ENCODE measurements around the gene FGFRL1.

FGFRL1 gene

GRCh38 chr4:1023075-1023640 lies 11.7 kb downstream of the FGFRL1 start:
- no peaks in the 10 kb centered on the region for H3K9me3 ChIP-seq (ENCODE audit: control insufficient read depth, insufficient read depth, low read length)
- H3K4me3 ChIP-seq (ENCODE audit: low read depth, low read length), result no peak overlapping the region
- H3K4me1 ChIP-seq (ENCODE audit: control insufficient read depth, insufficient read depth, low read length), result peaks cover 3% of the 10 kb centered on the region; the same call in 1 of the 2 replicates
- peaks cover 17% of the 10 kb centered on the region for H3K36me3 ChIP-seq (ENCODE audit: control insufficient read depth, insufficient read depth, low read length)
- no peak overlapping the region for H3K9ac ChIP-seq (ENCODE audit: low read depth, low read length)
- no peak overlapping the region for H3K27ac ChIP-seq (ENCODE audit: low read depth, low read length)
- no peaks in the 10 kb centered on the region for H3K27me3 ChIP-seq (ENCODE audit: control insufficient read depth, insufficient read depth, low read length)

DNA sequence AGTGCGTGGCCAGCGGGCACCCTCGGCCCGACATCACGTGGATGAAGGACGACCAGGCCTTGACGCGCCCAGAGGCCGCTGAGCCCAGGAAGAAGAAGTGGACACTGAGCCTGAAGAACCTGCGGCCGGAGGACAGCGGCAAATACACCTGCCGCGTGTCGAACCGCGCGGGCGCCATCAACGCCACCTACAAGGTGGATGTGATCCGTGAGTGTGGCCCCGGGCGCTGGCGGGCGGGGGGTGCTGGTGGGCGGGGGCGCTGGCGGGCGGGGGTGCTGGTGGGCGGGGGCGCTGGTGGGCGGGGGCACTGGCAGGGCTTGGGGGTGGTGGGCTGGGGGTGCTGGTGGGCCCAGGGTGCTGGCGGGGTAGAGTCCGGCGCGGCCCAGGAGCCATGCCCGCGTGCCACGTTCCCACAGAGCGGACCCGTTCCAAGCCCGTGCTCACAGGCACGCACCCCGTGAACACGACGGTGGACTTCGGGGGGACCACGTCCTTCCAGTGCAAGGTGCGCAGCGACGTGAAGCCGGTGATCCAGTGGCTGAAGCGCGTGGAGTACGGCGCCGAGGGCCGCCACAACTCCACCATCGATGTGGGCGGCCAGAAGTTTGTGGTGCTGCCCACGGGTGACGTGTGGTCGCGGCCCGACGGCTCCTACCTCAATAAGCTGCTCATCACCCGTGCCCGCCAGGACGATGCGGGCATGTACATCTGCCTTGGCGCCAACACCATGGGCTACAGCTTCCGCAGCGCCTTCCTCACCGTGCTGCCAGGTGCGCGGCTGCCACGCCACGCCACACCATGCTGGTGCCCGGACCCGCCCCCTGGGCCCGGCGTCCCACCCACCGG lies 12.7 kb downstream of the FGFRL1 start:
- H3K27me3 ChIP-seq (ENCODE audit: control insufficient read depth, insufficient read depth, low read length), result no peaks in the 10 kb centered on the region
- H3K9me3 ChIP-seq (ENCODE audit: control insufficient read depth, insufficient read depth, low read length), result no peaks in the 10 kb centered on the region
- H3K4me3 ChIP-seq (ENCODE audit: low read depth, low read length), result no peak overlapping the region
- no peak overlapping the region for H3K9ac ChIP-seq (ENCODE audit: low read depth, low read length)
- no peak overlapping the region for H3K27ac ChIP-seq (ENCODE audit: low read depth, low read length)
- H3K36me3 ChIP-seq (ENCODE audit: control insufficient read depth, insufficient read depth, low read length), result peaks cover 17% of the 10 kb centered on the region
- peaks cover 2% of the 10 kb centered on the region; the same call in 1 of the 2 replicates for H3K4me1 ChIP-seq (ENCODE audit: control insufficient read depth, insufficient read depth, low read length)

- Histone ChIP-seq H3K36me3 (ENCODE audit: control insufficient read depth, insufficient read depth, low read length) (peaks cover 17% of the 10 kb centered on the region), H3K27ac (ENCODE audit: low read depth, low read length) (no peak overlapping the region), H3K9me3 (ENCODE audit: control insufficient read depth, insufficient read depth, low read length) (no peaks in the 10 kb centered on the region), H3K27me3 (ENCODE audit: control insufficient read depth, insufficient read depth, low read length) (no peaks in the 10 kb centered on the region), H3K4me1 (ENCODE audit: control insufficient read depth, insufficient read depth, low read length) (no peaks in the 10 kb centered on the region; the same call in 1 of the 2 replicates), H3K4me3 (ENCODE audit: low read depth, low read length) (no peak overlapping the region), H3K9ac (ENCODE audit: low read depth, low read length) (no peak overlapping the region)
Measured at GRCh38 chr4:1024882-1025545, 13.6 kb downstream of the FGFRL1 start.

DNA sequence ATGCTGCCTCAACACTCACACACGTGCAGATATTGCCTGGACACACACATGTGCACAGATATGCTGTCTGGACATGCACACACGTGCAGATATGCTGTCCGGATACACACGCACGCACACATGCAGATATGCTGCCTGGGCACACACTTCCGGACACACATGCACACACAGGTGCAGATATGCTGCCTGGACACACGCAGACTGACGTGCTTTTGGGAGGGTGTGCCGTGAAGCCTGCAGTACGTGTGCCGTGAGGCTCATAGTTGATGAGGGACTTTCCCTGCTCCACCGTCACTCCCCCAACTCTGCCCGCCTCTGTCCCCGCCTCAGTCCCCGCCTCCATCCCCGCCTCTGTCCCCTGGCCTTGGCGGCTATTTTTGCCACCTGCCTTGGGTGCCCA lies 14.7 kb downstream of the FGFRL1 start:
- no peak overlapping the region for H3K9ac ChIP-seq (ENCODE audit: low read depth, low read length)
- no peaks in the 10 kb centered on the region; the same call in 1 of the 2 replicates for H3K4me1 ChIP-seq (ENCODE audit: control insufficient read depth, insufficient read depth, low read length)
- no peak overlapping the region for H3K27ac ChIP-seq (ENCODE audit: low read depth, low read length)
- no peaks in the 10 kb centered on the region for H3K27me3 ChIP-seq (ENCODE audit: control insufficient read depth, insufficient read depth, low read length)
- no peaks in the 10 kb centered on the region for H3K9me3 ChIP-seq (ENCODE audit: control insufficient read depth, insufficient read depth, low read length)
- H3K36me3 ChIP-seq (ENCODE audit: control insufficient read depth, insufficient read depth, low read length), result peaks cover 17% of the 10 kb centered on the region
- no peak overlapping the region for H3K4me3 ChIP-seq (ENCODE audit: low read depth, low read length)

DNA sequence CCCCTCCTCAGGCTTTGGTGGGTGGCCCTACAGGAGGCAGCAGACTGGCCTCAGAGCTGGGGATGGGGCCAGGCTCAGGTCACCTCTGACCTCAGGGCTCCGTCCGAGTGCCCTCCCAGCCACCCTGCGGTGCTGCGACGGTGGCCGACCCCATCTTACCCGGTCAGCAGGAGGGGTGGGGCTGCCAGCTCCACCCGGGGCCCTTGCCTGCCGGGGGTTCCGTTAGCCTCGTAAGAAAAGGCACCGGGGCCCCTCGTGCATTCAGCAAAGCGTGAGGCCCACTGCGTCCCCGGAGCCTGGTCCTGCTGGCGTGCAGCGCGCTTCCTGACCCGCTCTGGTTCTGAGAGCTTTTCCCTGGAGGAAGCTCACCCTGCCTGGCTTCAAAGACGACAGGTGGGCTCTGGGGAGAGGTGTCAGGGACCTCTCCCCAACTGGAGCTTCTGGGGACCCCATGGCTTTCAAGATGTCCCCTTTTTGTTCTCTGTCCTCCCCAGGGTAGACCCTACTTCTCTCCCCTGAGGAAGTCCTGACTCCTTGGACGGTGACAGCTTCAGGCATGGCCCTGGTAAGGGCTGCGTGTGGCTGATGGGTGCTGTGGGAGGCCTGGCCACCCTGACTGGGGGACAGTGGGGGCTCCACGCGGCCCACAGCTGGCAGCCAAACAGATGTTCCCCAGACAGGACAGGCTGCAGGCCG lies 15.9 kb downstream of the FGFRL1 start:
- no peak overlapping the region for H3K27ac ChIP-seq (ENCODE audit: low read depth, low read length)
- no peaks in the 10 kb centered on the region; the same call in 1 of the 2 replicates for H3K4me1 ChIP-seq (ENCODE audit: control insufficient read depth, insufficient read depth, low read length)
- H3K36me3 ChIP-seq (ENCODE audit: control insufficient read depth, insufficient read depth, low read length), result peaks cover 17% of the 10 kb centered on the region
- H3K4me3 ChIP-seq (ENCODE audit: low read depth, low read length), result no peak overlapping the region
- no peak overlapping the region for H3K9ac ChIP-seq (ENCODE audit: low read depth, low read length)
- no peaks in the 10 kb centered on the region for H3K27me3 ChIP-seq (ENCODE audit: control insufficient read depth, insufficient read depth, low read length)
- H3K9me3 ChIP-seq (ENCODE audit: control insufficient read depth, insufficient read depth, low read length), result no peaks in the 10 kb centered on the region

GRCh38 chr4:1027915-1028238 lies 16.5 kb downstream of the FGFRL1 start:
- no peak overlapping the region for H3K9ac ChIP-seq (ENCODE audit: low read depth, low read length)
- no peak overlapping the region for H3K27ac ChIP-seq (ENCODE audit: low read depth, low read length)
- no peaks in the 10 kb centered on the region for H3K27me3 ChIP-seq (ENCODE audit: control insufficient read depth, insufficient read depth, low read length)
- H3K36me3 ChIP-seq (ENCODE audit: control insufficient read depth, insufficient read depth, low read length), result peaks cover 17% of the 10 kb centered on the region
- H3K4me1 ChIP-seq (ENCODE audit: control insufficient read depth, insufficient read depth, low read length), result no peaks in the 10 kb centered on the region; the same call in 1 of the 2 replicates
- no peaks in the 10 kb centered on the region for H3K9me3 ChIP-seq (ENCODE audit: control insufficient read depth, insufficient read depth, low read length)
- no peak overlapping the region for H3K4me3 ChIP-seq (ENCODE audit: low read depth, low read length)

- Histone ChIP-seq H3K9ac (ENCODE audit: low read depth, low read length) (no peak overlapping the region), H3K9me3 (ENCODE audit: control insufficient read depth, insufficient read depth, low read length) (no peaks in the 10 kb centered on the region), H3K36me3 (ENCODE audit: control insufficient read depth, insufficient read depth, low read length) (peaks cover 17% of the 10 kb centered on the region), H3K4me3 (ENCODE audit: low read depth, low read length) (no peak overlapping the region), H3K4me1 (ENCODE audit: control insufficient read depth, insufficient read depth, low read length) (no peaks in the 10 kb centered on the region; the same call in 1 of the 2 replicates), H3K27me3 (ENCODE audit: control insufficient read depth, insufficient read depth, low read length) (no peaks in the 10 kb centered on the region), H3K27ac (ENCODE audit: low read depth, low read length) (no peak overlapping the region)
Measured at GRCh38 chr4:1028574-1029220, 17.3 kb downstream of the FGFRL1 start.

- peaks cover 14% of the 10 kb centered on the region for H3K36me3 ChIP-seq (ENCODE audit: control insufficient read depth, insufficient read depth, low read length)
- H3K9ac ChIP-seq (ENCODE audit: low read depth, low read length), result no peak overlapping the region
- H3K27ac ChIP-seq (ENCODE audit: low read depth, low read length), result no peak overlapping the region
- H3K9me3 ChIP-seq (ENCODE audit: control insufficient read depth, insufficient read depth, low read length), result no peaks in the 10 kb centered on the region
- no peak overlapping the region for H3K4me3 ChIP-seq (ENCODE audit: low read depth, low read length)
- H3K27me3 ChIP-seq (ENCODE audit: control insufficient read depth, insufficient read depth, low read length), result no peaks in the 10 kb centered on the region
- no peaks in the 10 kb centered on the region; the same call in 1 of the 2 replicates for H3K4me1 ChIP-seq (ENCODE audit: control insufficient read depth, insufficient read depth, low read length)
Measured at GRCh38 chr4:1029529-1029928, 18.1 kb downstream of the FGFRL1 start.

- Histone ChIP-seq H3K9ac (ENCODE audit: low read depth, low read length) (no peak overlapping the region), H3K27me3 (ENCODE audit: control insufficient read depth, insufficient read depth, low read length) (no peaks in the 10 kb centered on the region), H3K36me3 (ENCODE audit: control insufficient read depth, insufficient read depth, low read length) (peaks cover 11% of the 10 kb centered on the region), H3K4me3 (ENCODE audit: low read depth, low read length) (no peak overlapping the region), H3K27ac (ENCODE audit: low read depth, low read length) (no peak overlapping the region), H3K4me1 (ENCODE audit: control insufficient read depth, insufficient read depth, low read length) (no peaks in the 10 kb centered on the region; the same call in 1 of the 2 replicates), H3K9me3 (ENCODE audit: control insufficient read depth, insufficient read depth, low read length) (no peaks in the 10 kb centered on the region)
Measured at GRCh38 chr4:1030031-1030430, 18.6 kb downstream of the FGFRL1 start.

DNA sequence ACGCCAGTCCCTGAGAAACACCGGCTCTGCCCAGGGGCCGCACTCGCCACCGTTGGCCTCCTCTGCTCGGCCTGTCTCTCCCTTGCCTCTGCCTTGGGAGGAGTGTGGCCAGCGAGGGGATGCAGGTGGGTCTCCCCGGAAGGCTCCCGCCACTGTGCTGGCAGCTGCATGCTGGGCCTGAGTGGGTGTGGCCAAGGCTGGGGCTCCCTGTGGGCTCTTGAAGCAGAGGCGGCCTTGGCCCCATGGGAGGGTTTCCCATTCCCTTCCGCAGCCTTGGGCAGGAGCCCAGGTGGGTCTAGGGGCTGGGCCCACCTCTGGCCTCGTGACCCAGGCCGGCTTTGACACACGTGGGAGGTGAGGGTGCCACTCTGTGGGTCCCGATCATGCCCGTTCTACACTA lies 19.1 kb downstream of the FGFRL1 start:
- no peak overlapping the region for H3K27ac ChIP-seq (ENCODE audit: low read depth, low read length)
- H3K27me3 ChIP-seq (ENCODE audit: control insufficient read depth, insufficient read depth, low read length), result no peaks in the 10 kb centered on the region
- H3K36me3 ChIP-seq (ENCODE audit: control insufficient read depth, insufficient read depth, low read length), result peaks cover 6% of the 10 kb centered on the region
- H3K9ac ChIP-seq (ENCODE audit: low read depth, low read length), result no peak overlapping the region
- no peaks in the 10 kb centered on the region for H3K9me3 ChIP-seq (ENCODE audit: control insufficient read depth, insufficient read depth, low read length)
- H3K4me3 ChIP-seq (ENCODE audit: low read depth, low read length), result no peak overlapping the region
- no peaks in the 10 kb centered on the region; the same call in 1 of the 2 replicates for H3K4me1 ChIP-seq (ENCODE audit: control insufficient read depth, insufficient read depth, low read length)
